HCT116 (cell line): ENCODE results near the gene TMEM175. TPM values are rescaled to one million over a fixed set of nuclear protein-coding genes. Genes with fewer than 3 reads are reported as not detected.

Source experiments
- ATAC-seq: fragments of 200-7000 bp; cut with Tn5 transposase; 2 replicates; pipeline ENCODE4 v1.9.1; 2020; ENCODE audit warnings: mild to moderate bottlenecking, moderate library complexity
- BruUV-seq: library from RNA; stranded (reverse); fragments of 400-500 nt; replicated peaks from 2 replicates; lab custom pipeline; 2021; lab: Mats Ljungman, UMichigan
- CTCF ChIA-PET: fragments of 300-600 bp; sonication (Branson Sonifier 250); formaldehyde crosslinking; loops from one replicate; lab custom pipeline; 2021; ENCODE audit warnings: antibody characterized with exemption; lab: Charles Lee
- POLR2A ChIA-PET: fragments of 300-600, 350-600 bp; sonication (Branson Sonifier 250); formaldehyde crosslinking; loops from one replicate; lab custom pipeline; 2021; ENCODE audit warnings: antibody characterized with exemption; lab: Charles Lee
- RAD21 ChIA-PET, 2 experiments: fragments of 300-600 bp; sonication (Branson Sonifier 250); formaldehyde crosslinking; loops; one replicate each; lab custom pipeline; 2023; ENCODE audit warnings: low total read pairs in 2 of 2; ENCODE audit not compliant: uncharacterized antibody in 2 of 2, unreplicated experiment in 2 of 2, low non-redundant PET in 1 of 2; lab: Charles Lee
- DNase-seq: peaks from one replicate; pipeline ENCODE4 v3.0.0-alpha.2; 2010; ENCODE audit warnings: low read depth, low spot score
- H2AFZ ChIP-seq: fragments of 200-600 bp; shearing (Covaris generic), sonication (generic); 2 replicates; pipeline ENCODE4 v1.6.1; 2017; ENCODE audit warnings: low read depth, mixed run types, mixed read lengths, antibody characterized with exemption, low read length; ENCODE audit not compliant: poor library complexity, severe bottlenecking
- H3K27ac ChIP-seq: 2 replicates; pipeline ENCODE4 v1.5.1; 2012; ENCODE audit warnings: low read depth, low read length
- H3K27me3 ChIP-seq: fragments of 200-600 bp; sonication (generic); 2 replicates; pipeline ENCODE4 v1.6.1; 2016; ENCODE audit warnings: mixed run types, low read length, mixed read lengths; ENCODE audit not compliant: insufficient read depth
- H3K36me3 ChIP-seq, 2 experiments: fragments of 200-500 bp in 1 of 2; fragments of 200-600 bp in 1 of 2; sonication (Bioruptor generic) in 1 of 2; sonication (generic) in 1 of 2; 2 replicates each; pipeline versions ENCODE4 v1.5.1 to v1.6.1; 2014 to 2016; ENCODE audit warnings: low read length in 2 of 2, inconsistent platforms in 1 of 2, mixed read lengths in 1 of 2, mixed run types in 1 of 2; ENCODE audit not compliant: insufficient read depth in 2 of 2, control insufficient read depth in 1 of 2
- H3K4me1 ChIP-seq, 2 experiments: fragments of 200-600 bp in 1 of 2; sonication (generic) in 1 of 2; 2 replicates each; pipeline versions ENCODE4 v1.5.1 to v1.6.1; 2012 to 2017; ENCODE audit warnings: low read length in 2 of 2, inconsistent platforms in 1 of 2, mild to moderate bottlenecking in 1 of 2, mixed read lengths in 1 of 2, mixed run types in 1 of 2, moderate library complexity in 1 of 2; ENCODE audit not compliant: insufficient read depth in 2 of 2, control insufficient read depth in 1 of 2
- H3K4me2 ChIP-seq: fragments of 200-600 bp; sonication (generic); 2 replicates; pipeline ENCODE4 v1.6.1; 2017; ENCODE audit warnings: mixed run types, low read length, mixed read lengths
- H3K4me3 ChIP-seq, 2 experiments: fragments of 200-600 bp in 1 of 2; sonication (generic) in 1 of 2; replicated peaks in 1 of 2; 2 replicates each; pipeline ENCODE4 v1.5.1; 2011 to 2016; ENCODE audit warnings: low read length in 2 of 2, control low read depth in 1 of 2, low read depth in 1 of 2, mild to moderate bottlenecking in 1 of 2, mixed read lengths in 1 of 2, mixed run types in 1 of 2
- H3K79me2 ChIP-seq: fragments of 200-600 bp; sonication (generic); 2 replicates; pipeline ENCODE4 v1.6.1; 2017; ENCODE audit warnings: mild to moderate bottlenecking, mixed run types, low read length, moderate library complexity, mixed read lengths; ENCODE audit not compliant: insufficient read depth
- H3K9ac ChIP-seq: fragments of 200-600 bp; sonication (generic); 2 replicates; pipeline ENCODE4 v1.6.1; 2016; ENCODE audit warnings: low read length, mixed read lengths
- H3K9me2 ChIP-seq: fragments of 200-600 bp; sonication (generic), shearing (Covaris generic); 2 replicates; pipeline ENCODE4 v1.6.1; 2017; ENCODE audit warnings: mixed run types, mild to moderate bottlenecking, moderate library complexity; ENCODE audit not compliant: insufficient read depth
- H3K9me3 ChIP-seq, 2 experiments: fragments of 200-500 bp in 1 of 2; fragments of 200-600 bp in 1 of 2; sonication (Bioruptor generic) in 1 of 2; sonication (generic) in 1 of 2; 2 replicates each; pipeline ENCODE4 v1.6.1; 2014 to 2017; ENCODE audit warnings: low read length in 2 of 2, mixed read lengths in 2 of 2, inconsistent platforms in 1 of 2, low read depth in 1 of 2, mild to moderate bottlenecking in 1 of 2, mixed run types in 1 of 2, moderate library complexity in 1 of 2; ENCODE audit not compliant: control insufficient read depth in 1 of 2, insufficient read depth in 1 of 2
- H4K20me1 ChIP-seq: fragments of 200-600 bp; sonication (generic), shearing (Covaris generic); 2 replicates; pipeline ENCODE4 v1.6.1; 2017; ENCODE audit warnings: mixed run types, mild to moderate bottlenecking, moderate library complexity; ENCODE audit not compliant: insufficient read depth
- CBX3 ChIP-seq: IDR thresholded peaks from 2 replicates; pipeline ENCODE4 v1.6.1; 2012; ENCODE audit warnings: low read depth
- CEBPB ChIP-seq: IDR thresholded peaks from 2 replicates; pipeline ENCODE4 v1.6.1; 2012; ENCODE audit warnings: low read depth
- EGR1 ChIP-seq: IDR thresholded peaks from 2 replicates; pipeline ENCODE4 v1.6.1; 2012; ENCODE audit warnings: low read depth
- ELF1 ChIP-seq: IDR thresholded peaks from 2 replicates; pipeline ENCODE4 v1.6.1; 2012; ENCODE audit warnings: low read depth, borderline replicate concordance
- EZH2phosphoT487 ChIP-seq: fragments of 200-600 bp; IDR thresholded peaks from 2 replicates; pipeline ENCODE4 v1.6.1; 2018; ENCODE audit warnings: antibody characterized with exemption, borderline replicate concordance
- FOSL1 ChIP-seq: IDR thresholded peaks from 2 replicates; pipeline ENCODE4 v1.6.1; 2012; ENCODE audit warnings: low read depth
- JUND ChIP-seq: IDR thresholded peaks from 2 replicates; pipeline ENCODE4 v1.6.1; 2012
- RAD21 ChIP-seq: IDR thresholded peaks from 2 replicates; pipeline ENCODE4 v1.6.1; 2012; ENCODE audit warnings: low read depth, mild to moderate bottlenecking
- SIN3A ChIP-seq: IDR thresholded peaks from 2 replicates; pipeline ENCODE4 v1.6.1; 2012; ENCODE audit warnings: low read depth
- SP1 ChIP-seq: IDR thresholded peaks from 2 replicates; pipeline ENCODE4 v1.6.1; 2012; ENCODE audit warnings: low read depth
- SRF ChIP-seq: IDR thresholded peaks from 2 replicates; pipeline ENCODE4 v1.6.1; 2012; ENCODE audit warnings: low read depth
- TCF7L2 ChIP-seq: IDR thresholded peaks from 2 replicates; pipeline ENCODE4 v1.7.0; 2011; ENCODE audit warnings: borderline replicate concordance, inconsistent platforms; ENCODE audit not compliant: insufficient read depth, insufficient read length; ENCODE audit errors: extremely low read depth
- YY1 ChIP-seq: IDR thresholded peaks from 2 replicates; pipeline ENCODE4 v1.6.1; 2011; ENCODE audit warnings: low read length, low read depth, moderate library complexity, mild to moderate bottlenecking; ENCODE audit not compliant: insufficient replicate concordance; ENCODE audit errors: extremely low read depth
- ZFX ChIP-seq: fragments of 450-650 bp; IDR thresholded peaks from 2 replicates; pipeline ENCODE4 v1.6.1; 2017
- ZNF274 ChIP-seq: fragments of 200-500 bp; sonication (Bioruptor generic); IDR thresholded peaks from 2 replicates; pipeline ENCODE4 v1.6.1; 2014; ENCODE audit warnings: mild to moderate bottlenecking, low read depth, low read length, inconsistent platforms
- intact Hi-C: fragments of 100-400 bp; cut with micrococcal nuclease; formaldehyde crosslinking; loops from 2 replicates; pipeline ENCODE4 v1.10.0; 2022
- total RNA-seq: library from RNA; stranded (reverse); gene quantifications from one replicate; pipeline ENCODE4 v1.2.1, GENCODE V29; 2021; ENCODE audit not compliant: unreplicated experiment
- TF ChIP-seq, protein P1 (sequence below), 3 experiments: fragments of 200-600 bp in 1 of 3; sonication (generic) in 1 of 3; IDR thresholded peaks in 2 of 3; conservative IDR thresholded peaks in 1 of 3; 2 replicates each; pipeline ENCODE4 v1.5.1; 2012 to 2017; ENCODE audit warnings: low read depth in 2 of 3, low read length in 2 of 3, antibody characterized with exemption in 1 of 3, borderline replicate concordance in 1 of 3, control low read depth in 1 of 3, mild to moderate bottlenecking in 1 of 3, mixed read lengths in 1 of 3, mixed run types in 1 of 3, moderate library complexity in 1 of 3; ENCODE audit not compliant: insufficient read depth in 1 of 3
- TF ChIP-seq, protein P2 (sequence below): IDR thresholded peaks from 2 replicates; pipeline ENCODE4 v1.6.1; 2012
- TF ChIP-seq, protein P3 (sequence below): IDR thresholded peaks from 2 replicates; pipeline ENCODE4 v1.6.1; 2012

Gene TMEM175
- total RNA-seq, 1 experiment from 2014 or later: 17.5 TPM

DNA sequence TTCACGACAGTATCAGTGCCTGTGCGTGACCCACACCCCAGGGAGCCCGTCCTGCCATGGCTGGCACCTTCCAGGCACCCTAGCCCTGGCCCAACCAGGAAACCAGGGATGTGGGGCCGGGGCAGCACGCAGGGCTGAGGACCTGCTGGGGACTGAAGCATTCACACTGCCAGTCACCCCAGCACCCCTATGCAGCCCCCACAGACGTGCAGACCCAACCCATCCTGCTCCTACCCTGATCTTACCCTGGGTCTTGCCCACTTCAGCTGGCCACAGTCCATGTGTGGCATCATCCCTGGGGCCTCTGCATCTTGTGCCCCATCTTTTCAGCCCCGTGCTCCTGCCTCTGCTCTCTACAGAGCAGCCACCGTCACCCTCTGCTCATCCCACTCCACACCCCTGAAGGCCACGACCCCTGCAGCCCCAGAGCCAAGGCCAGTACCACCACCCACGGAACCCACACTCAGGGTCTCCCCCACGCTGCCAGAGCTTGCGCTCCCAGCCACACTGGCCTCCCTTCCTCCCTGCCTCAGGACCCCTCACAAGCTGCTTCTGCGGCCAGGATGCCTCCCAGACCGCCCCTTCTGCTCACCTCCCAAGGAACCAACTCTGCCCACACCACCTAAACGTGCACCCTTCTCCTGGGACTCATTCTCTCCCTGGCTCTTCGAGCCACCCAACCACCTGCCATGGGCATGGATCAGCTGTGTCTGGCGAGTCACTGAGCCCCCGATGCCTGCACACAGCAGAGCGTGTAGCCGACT lies 25.7 kb upstream of the TMEM175 start:
- Histone ChIP-seq H3K4me1 (no peaks in the 10 kb centered on the region), H3K27ac (no peak overlapping the region; the same call in 1 of the 2 replicates), H3K9me2 (no peaks in the 10 kb centered on the region), H3K36me3 (peaks cover 0 to 12% of the 10 kb centered on the region in 2 experiments; a peak in 2 of 4 replicates), H3K27me3 (no peaks in the 10 kb centered on the region), H4K20me1 (no peaks in the 10 kb centered on the region), H3K9ac (no peak overlapping the region), H3K9me3 (peaks cover 0 to 4% of the 10 kb centered on the region in 2 experiments; a peak in 1 of 4 replicates), H2AFZ (no peak overlapping the region), H3K4me3 (no peak overlapping the region), H3K79me2 (peaks cover 46% of the 10 kb centered on the region), H3K4me2 (no peak overlapping the region)
- BruUV-seq: no TSS peak
- DNase-seq: no peak
- POLR2A ChIA-PET: no interaction called here
- TF ChIP-seq ZFX (no peak), EZH2phosphoT487 (no peak), RAD21 (no peak), CEBPB (no peak), ELF1 (no peak), FOSL1 (no peak), SP1 (no peak), ZNF274 (no peak), SIN3A (no peak), TCF7L2 (no peak), JUND (no peak), CBX3 (no peak), SRF (no peak), YY1 (no peak), EGR1 (no peak)
- TF ChIP-seq, protein P1, sequence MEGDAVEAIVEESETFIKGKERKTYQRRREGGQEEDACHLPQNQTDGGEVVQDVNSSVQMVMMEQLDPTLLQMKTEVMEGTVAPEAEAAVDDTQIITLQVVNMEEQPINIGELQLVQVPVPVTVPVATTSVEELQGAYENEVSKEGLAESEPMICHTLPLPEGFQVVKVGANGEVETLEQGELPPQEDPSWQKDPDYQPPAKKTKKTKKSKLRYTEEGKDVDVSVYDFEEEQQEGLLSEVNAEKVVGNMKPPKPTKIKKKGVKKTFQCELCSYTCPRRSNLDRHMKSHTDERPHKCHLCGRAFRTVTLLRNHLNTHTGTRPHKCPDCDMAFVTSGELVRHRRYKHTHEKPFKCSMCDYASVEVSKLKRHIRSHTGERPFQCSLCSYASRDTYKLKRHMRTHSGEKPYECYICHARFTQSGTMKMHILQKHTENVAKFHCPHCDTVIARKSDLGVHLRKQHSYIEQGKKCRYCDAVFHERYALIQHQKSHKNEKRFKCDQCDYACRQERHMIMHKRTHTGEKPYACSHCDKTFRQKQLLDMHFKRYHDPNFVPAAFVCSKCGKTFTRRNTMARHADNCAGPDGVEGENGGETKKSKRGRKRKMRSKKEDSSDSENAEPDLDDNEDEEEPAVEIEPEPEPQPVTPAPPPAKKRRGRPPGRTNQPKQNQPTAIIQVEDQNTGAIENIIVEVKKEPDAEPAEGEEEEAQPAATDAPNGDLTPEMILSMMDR (IDR thresholded peaks at IDR 0.05 in 2 of 3, conservative IDR thresholded peaks at IDR 0.05 in 1 of 3; ENCODE audit: borderline replicate concordance in 1 of 3, insufficient read depth in 1 of 3, low read depth in 2 of 3, low read length in 2 of 3): no peak
- TF ChIP-seq, protein P2, sequence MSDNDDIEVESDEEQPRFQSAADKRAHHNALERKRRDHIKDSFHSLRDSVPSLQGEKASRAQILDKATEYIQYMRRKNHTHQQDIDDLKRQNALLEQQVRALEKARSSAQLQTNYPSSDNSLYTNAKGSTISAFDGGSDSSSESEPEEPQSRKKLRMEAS: no peak
- TF ChIP-seq, protein P3, sequence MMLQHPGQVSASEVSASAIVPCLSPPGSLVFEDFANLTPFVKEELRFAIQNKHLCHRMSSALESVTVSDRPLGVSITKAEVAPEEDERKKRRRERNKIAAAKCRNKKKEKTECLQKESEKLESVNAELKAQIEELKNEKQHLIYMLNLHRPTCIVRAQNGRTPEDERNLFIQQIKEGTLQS: no peak
- intact Hi-C loops: no loop called here
- CTCF ChIA-PET: no interaction called here
- RAD21 ChIA-PET: no interaction called here
- ATAC-seq: no peak
